NT2/D1 (cell line): ENCODE measurements around the gene NEU2.

ENCODE experiments used
- DNase-seq: peaks from one replicate; pipeline ENCODE4 v3.0.0-alpha.2; 2011; ENCODE audit warnings: low read depth, low spot score
- H3K27me3 ChIP-seq: 2 replicates; pipeline ENCODE4 v1.6.0; 2011; ENCODE audit warnings: mild to moderate bottlenecking; ENCODE audit not compliant: insufficient read length, insufficient read depth
- H3K36me3 ChIP-seq: 2 replicates; pipeline ENCODE4 v1.6.1; 2011; ENCODE audit warnings: mild to moderate bottlenecking, low read length, mixed read lengths; ENCODE audit not compliant: insufficient read depth, insufficient read length
- H3K4me1 ChIP-seq: 2 replicates; pipeline ENCODE4 v1.5.1; 2011; ENCODE audit not compliant: insufficient read depth, insufficient read length
- H3K4me3 ChIP-seq: 2 replicates; pipeline ENCODE4 v1.5.1; 2011; ENCODE audit warnings: low read depth; ENCODE audit not compliant: insufficient read length
- H3K9ac ChIP-seq: 2 replicates; pipeline ENCODE4 v1.6.0; 2011; ENCODE audit warnings: low read depth; ENCODE audit not compliant: insufficient read length
- H3K9me3 ChIP-seq: 2 replicates; pipeline ENCODE4 v1.5.1; 2011; ENCODE audit warnings: mild to moderate bottlenecking, low read length; ENCODE audit not compliant: insufficient read depth
- SUZ12 ChIP-seq: IDR thresholded peaks from 2 replicates; pipeline ENCODE4 v1.6.1; 2011; ENCODE audit not compliant: insufficient read length, insufficient read depth; ENCODE audit errors: extremely low read depth
- YY1 ChIP-seq: IDR thresholded peaks from 2 replicates; pipeline ENCODE4 v1.6.1; 2011; ENCODE audit not compliant: insufficient read length, insufficient read depth
- ZNF274 ChIP-seq: IDR thresholded peaks from 2 replicates; pipeline ENCODE4 v1.6.1; 2011; ENCODE audit warnings: mild to moderate bottlenecking, low read depth, low read length

NEU2 gene

DNA sequence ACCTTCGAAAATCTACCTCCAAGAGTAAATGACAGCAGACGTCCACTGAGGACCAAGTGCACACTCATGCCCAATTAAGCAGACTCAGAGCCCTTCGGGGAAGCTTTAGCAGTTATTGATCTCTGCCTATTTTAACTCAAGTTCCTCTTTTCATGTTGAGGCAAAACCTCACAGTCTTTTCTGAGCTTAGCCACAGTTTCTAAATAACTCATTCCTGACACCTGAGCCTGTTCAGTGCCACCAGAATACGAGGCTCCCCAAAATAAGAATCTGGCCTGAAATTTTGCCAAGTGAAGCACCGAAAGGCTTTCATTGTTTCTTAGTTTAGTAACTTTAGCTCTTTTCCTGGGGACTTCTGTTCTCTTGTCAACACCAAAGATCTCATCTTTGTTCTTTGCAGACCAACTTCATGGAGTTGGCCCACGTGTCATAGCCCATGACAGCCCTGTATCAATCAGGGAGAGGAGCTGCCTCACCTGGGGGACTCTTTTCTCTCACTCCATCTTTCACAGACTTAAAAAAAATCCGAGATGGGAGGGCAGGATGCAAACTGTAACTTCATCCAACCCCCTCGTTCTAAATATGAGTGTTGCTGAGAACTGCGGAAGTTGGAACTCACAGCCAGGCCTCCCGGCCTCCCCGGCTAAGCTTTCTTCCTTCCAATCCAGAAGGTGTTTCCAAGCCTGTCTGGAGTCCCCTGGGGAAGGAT lies 49.9 kb downstream of the NEU2 start:
- DNase-seq, result no peak

DNA sequence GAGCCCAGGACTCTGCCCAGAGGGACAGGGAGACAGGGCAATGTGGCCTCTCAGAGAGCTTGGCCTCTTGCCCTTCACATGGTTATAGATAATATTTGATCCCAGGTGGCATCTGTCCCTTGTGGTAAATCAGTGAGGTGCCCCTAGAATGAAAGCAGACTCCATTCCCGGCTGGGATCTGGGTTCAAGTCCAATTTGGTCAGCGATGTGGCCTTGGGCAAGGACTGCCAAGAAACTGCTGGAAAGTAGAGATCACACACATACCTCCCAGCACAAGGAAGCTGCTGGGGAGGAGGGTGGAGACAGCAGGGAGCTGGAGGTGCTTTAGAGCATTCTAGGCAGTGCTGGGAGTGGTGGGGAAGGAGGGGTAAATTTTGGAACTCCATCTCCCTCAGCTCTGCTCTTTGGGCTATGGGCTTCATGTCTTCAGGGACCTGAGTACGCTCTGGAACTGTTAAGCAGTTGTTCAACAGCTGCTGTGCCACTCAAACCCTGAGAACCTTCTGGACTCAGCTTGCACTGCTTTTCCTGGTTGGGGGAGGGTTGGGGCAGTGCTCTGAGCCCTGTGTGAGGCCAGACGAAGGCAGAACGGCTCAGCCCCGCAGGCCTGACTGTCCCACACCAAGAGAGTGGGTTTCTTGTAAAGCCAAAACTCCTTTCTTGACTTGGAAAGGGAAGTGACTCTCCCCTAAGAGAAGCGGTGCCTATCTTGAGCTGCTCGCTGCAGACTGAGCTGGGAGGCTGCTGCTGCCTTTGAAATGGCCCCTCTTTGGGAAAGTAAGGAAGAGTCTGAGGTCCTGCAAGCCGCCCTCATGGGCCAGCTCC lies 50.7 kb downstream of the NEU2 start:
- no peak for TF ChIP-seq ZNF274
- Histone ChIP-seq H3K4me3 (no peak overlapping the region), H3K36me3 (no peaks in the 10 kb centered on the region), H3K9ac (no peak overlapping the region), H3K4me1 (peaks cover 8% of the 10 kb centered on the region), H3K9me3 (no peaks in the 10 kb centered on the region), H3K27me3 (peaks cover 2% of the 10 kb centered on the region)
- DNase-seq, result no peak

More for the DNA sequence above, 49.9 kb downstream of the NEU2 start:
- TF ChIP-seq SUZ12 (no peak), ZNF274 (no peak), YY1 (no peak)
- peaks cover 2% of the 10 kb centered on the region for H3K27me3 ChIP-seq
- no peak overlapping the region for H3K4me3 ChIP-seq
- no peaks in the 10 kb centered on the region for H3K9me3 ChIP-seq
- peaks cover 8% of the 10 kb centered on the region for H3K4me1 ChIP-seq
- no peaks in the 10 kb centered on the region for H3K36me3 ChIP-seq
- H3K9ac ChIP-seq, result no peak overlapping the region

DNA sequence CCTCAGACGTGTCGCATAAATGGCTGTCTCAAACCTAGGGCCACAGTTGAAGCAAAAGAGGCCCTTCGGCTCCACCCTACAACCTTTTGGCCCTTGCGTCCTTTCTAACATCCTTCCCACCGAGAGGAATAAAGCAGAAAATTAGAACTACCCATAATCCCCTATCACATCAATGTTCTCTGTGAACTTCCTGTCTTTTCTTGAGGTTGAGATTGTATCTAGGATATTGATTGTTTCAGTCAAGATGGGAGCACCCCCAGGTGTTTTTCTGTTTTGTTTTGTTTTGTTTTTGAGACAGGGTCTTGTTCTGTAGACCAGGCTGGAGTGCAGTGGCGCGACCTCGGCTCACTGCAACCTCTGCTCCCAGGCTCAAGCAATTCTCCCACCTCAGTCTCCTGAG lies 51.3 kb downstream of the NEU2 start:
- Histone ChIP-seq H3K36me3 (no peaks in the 10 kb centered on the region), H3K4me3 (no peak overlapping the region), H3K9ac (no peak overlapping the region), H3K9me3 (no peaks in the 10 kb centered on the region), H3K27me3 (peaks cover 2% of the 10 kb centered on the region), H3K4me1 (peaks cover 8% of the 10 kb centered on the region)
- TF ChIP-seq ZNF274 (no peak), SUZ12 (no peak), YY1 (no peak)
- no peak for DNase-seq

DNA sequence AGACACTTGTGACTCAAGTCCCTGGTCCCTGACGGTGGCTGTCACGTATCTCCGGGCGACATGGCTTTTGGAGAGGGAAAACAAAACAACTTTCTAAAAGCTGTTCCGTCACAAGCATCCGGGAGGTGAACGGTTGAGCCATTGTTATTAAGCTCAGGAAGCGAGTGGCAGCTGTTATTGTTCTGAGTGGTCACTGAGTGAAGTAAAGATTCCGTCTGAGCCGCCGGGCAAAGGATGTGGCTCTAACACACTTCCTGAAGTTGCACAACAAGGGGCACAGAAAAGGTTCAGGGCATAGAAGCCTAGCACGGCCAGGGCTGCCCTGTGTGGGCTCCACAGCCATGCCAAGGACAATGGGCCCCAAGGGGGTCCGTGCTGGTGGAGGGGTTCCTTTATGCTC lies 52.0 kb downstream of the NEU2 start:
- H3K4me3 ChIP-seq, result no peak overlapping the region
- TF ChIP-seq ZNF274 (no peak), SUZ12 (no peak), YY1 (no peak)
- H3K27me3 ChIP-seq, result peaks cover 2% of the 10 kb centered on the region
- no peak overlapping the region for H3K9ac ChIP-seq
- no peaks in the 10 kb centered on the region for H3K9me3 ChIP-seq
- H3K4me1 ChIP-seq, result peaks cover 8% of the 10 kb centered on the region
- no peak for DNase-seq
- no peaks in the 10 kb centered on the region for H3K36me3 ChIP-seq
